ENCODE results near the gene CHRNB2. TPM values are rescaled to one million over a fixed set of nuclear protein-coding genes. Genes with fewer than 3 reads are reported as not detected.

Gene CHRNB2
- total and polyA plus RNA-seq, 2 donors (not counting 1 experiment from before 2014, with no cell fraction given), result 0.03 TPM; not detected in 1

- POLR2A ChIA-PET, result no interaction called here
- DNase-seq (no peak), ATAC-seq (ENCODE audit: low read depth) (no peak)
- Mint-ChIP-seq H3K9me3 (ENCODE audit: insufficient read depth) (no peaks in the 10 kb centered on the region), H3K27me3 (peaks cover 8% of the 10 kb centered on the region), H3K4me3 (no peak overlapping the region), H3K4me1 (peaks cover 7% of the 10 kb centered on the region), H3K27ac (no peak overlapping the region)
- Histone ChIP-seq H3K4me3 (ENCODE audit: control extremely low read depth in 1 of 5, extremely low read depth in 1 of 5, insufficient read depth in 1 of 5, low read depth in 2 of 5, low read length in 4 of 5) (no peak overlapping the region), H3K36me3 (replicated peaks in 1 of 2; ENCODE audit: control extremely low read depth in 1 of 2, control insufficient read depth in 1 of 2, extremely low read depth in 1 of 2, insufficient read depth in 2 of 2, low read length in 1 of 2) (peaks cover 20 to 56% of the 10 kb centered on the region in 2 experiments), H4K20me1 (ENCODE audit: control insufficient read depth, insufficient read depth, low read length, poor library complexity, severe bottlenecking) (peaks cover 32% of the 10 kb centered on the region), H3K4me1 (ENCODE audit: control insufficient read depth in 2 of 2, insufficient read depth in 2 of 2, low read length in 2 of 2) (no peaks in the 10 kb centered on the region), H3K27ac (ENCODE audit: low read length in 2 of 2) (no peak overlapping the region), H3K79me2 (ENCODE audit: control insufficient read depth, insufficient read depth, low read length) (no peaks in the 10 kb centered on the region), H3K9ac (ENCODE audit: low read length) (no peak overlapping the region), H3K9me3 (ENCODE audit: control extremely low read depth in 1 of 3, control insufficient read depth in 2 of 3, insufficient read depth in 1 of 3, low read length in 2 of 3) (peaks cover 0 to 3% (median 0%) of the 10 kb centered on the region in 3 donors), H2AFZ (ENCODE audit: insufficient read depth, low read depth, low read length, poor library complexity, severe bottlenecking) (no peak overlapping the region), H3K27me3 (replicated peaks in 1 of 4; ENCODE audit: control extremely low read depth in 1 of 4, control insufficient read depth in 3 of 4, insufficient read depth in 4 of 4, low read length in 3 of 4) (no peaks in the 10 kb centered on the region), H3K4me2 (replicated peaks; ENCODE audit: low read depth, low read length, poor library complexity, severe bottlenecking) (no peak overlapping the region)
- CTCF ChIA-PET, result interaction anchor here (1.0 to 6.6 kb wide), 2 partner anchors 10 to 67 kb away, joined by 3 to 188 read pairs; no protein-coding TSS in a partner anchor
- 93% methylated on average over 2 of the region's 3 CpGs for WGBS (ENCODE audit: insufficient coverage)
- TF ChIP-seq EZH2 (IDR thresholded peaks at IDR 0.05; ENCODE audit: borderline replicate concordance, insufficient read depth, low read depth, low read length, poor library complexity, severe bottlenecking), result no peak
- TF ChIP-seq, protein P1, sequence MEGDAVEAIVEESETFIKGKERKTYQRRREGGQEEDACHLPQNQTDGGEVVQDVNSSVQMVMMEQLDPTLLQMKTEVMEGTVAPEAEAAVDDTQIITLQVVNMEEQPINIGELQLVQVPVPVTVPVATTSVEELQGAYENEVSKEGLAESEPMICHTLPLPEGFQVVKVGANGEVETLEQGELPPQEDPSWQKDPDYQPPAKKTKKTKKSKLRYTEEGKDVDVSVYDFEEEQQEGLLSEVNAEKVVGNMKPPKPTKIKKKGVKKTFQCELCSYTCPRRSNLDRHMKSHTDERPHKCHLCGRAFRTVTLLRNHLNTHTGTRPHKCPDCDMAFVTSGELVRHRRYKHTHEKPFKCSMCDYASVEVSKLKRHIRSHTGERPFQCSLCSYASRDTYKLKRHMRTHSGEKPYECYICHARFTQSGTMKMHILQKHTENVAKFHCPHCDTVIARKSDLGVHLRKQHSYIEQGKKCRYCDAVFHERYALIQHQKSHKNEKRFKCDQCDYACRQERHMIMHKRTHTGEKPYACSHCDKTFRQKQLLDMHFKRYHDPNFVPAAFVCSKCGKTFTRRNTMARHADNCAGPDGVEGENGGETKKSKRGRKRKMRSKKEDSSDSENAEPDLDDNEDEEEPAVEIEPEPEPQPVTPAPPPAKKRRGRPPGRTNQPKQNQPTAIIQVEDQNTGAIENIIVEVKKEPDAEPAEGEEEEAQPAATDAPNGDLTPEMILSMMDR (IDR thresholded peaks at IDR 0.05), result no peak
- intact Hi-C loops (cut with micrococcal nuclease), result loop anchor here (5.0 kb wide), 1 partner anchor 227 kb away; the partner anchor contains the start of gene AQP10
These were observed 18.3 kb upstream of the CHRNB2 start for GRCh38 chr1:154549202-154549770.

DNA sequence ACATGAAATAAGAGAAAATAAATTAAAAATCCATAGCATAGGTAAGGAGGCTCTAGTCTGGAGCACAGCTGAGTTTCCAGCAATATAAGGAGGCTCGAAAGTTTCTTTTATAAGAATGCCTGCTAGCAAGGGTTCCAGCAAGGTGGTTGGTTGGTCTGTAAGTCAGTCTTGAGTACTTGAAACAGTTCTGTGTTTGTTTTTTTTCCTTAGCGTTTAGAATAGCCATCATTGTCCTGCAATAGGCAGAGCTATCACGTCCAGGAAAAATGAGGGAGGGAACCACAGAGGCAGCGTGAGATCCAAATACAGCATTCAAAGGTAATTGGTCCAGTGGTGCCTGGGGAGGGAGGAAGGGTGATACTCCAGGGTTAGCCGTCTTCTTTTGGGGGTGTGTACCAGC lies 17.5 kb upstream of the CHRNB2 start:
- Mint-ChIP-seq H3K4me3 (no peak overlapping the region), H3K27ac (no peak overlapping the region), H3K4me1 (peaks cover 7% of the 10 kb centered on the region), H3K9me3 (ENCODE audit: insufficient read depth) (no peaks in the 10 kb centered on the region), H3K27me3 (peaks cover 4% of the 10 kb centered on the region)
- H3K27me3 ChIP-seq (replicated peaks in 1 of 4; ENCODE audit: control extremely low read depth in 1 of 4, control insufficient read depth in 3 of 4, insufficient read depth in 4 of 4, low read length in 3 of 4), result no peaks in the 10 kb centered on the region
- no peak overlapping the region for H3K4me3 ChIP-seq (ENCODE audit: control extremely low read depth in 1 of 5, extremely low read depth in 1 of 5, insufficient read depth in 1 of 5, low read depth in 2 of 5, low read length in 4 of 5)
- H3K27ac ChIP-seq (ENCODE audit: low read length in 2 of 2), result no peak overlapping the region
- TF ChIP-seq, protein P1 (IDR thresholded peaks at IDR 0.05), result no peak
- TF ChIP-seq EZH2 (IDR thresholded peaks at IDR 0.05; ENCODE audit: borderline replicate concordance, insufficient read depth, low read depth, low read length, poor library complexity, severe bottlenecking), result no peak
- intact Hi-C loops (cut with micrococcal nuclease), result no loop called here
- H3K36me3 ChIP-seq (replicated peaks in 1 of 2; ENCODE audit: control extremely low read depth in 1 of 2, control insufficient read depth in 1 of 2, extremely low read depth in 1 of 2, insufficient read depth in 2 of 2, low read length in 1 of 2), result peaks cover 20 to 64% of the 10 kb centered on the region in 2 experiments
- H3K9me3 ChIP-seq (ENCODE audit: control extremely low read depth in 1 of 3, control insufficient read depth in 2 of 3, insufficient read depth in 1 of 3, low read length in 2 of 3), result peaks cover 0 to 3% (median 0%) of the 10 kb centered on the region in 3 donors
- no peak overlapping the region for H3K4me2 ChIP-seq (replicated peaks; ENCODE audit: low read depth, low read length, poor library complexity, severe bottlenecking)
- ChIA-PET POLR2A (no interaction called here), CTCF (interaction anchor here (6.6 kb wide), 1 partner anchor 68 kb away, joined by 188 read pairs; no protein-coding TSS in a partner anchor)
- no peaks in the 10 kb centered on the region for H3K79me2 ChIP-seq (ENCODE audit: control insufficient read depth, insufficient read depth, low read length)
- H4K20me1 ChIP-seq (ENCODE audit: control insufficient read depth, insufficient read depth, low read length, poor library complexity, severe bottlenecking), result peaks cover 39% of the 10 kb centered on the region
- ATAC-seq (ENCODE audit: low read depth) (no peak), DNase-seq (no peak)
- no peak overlapping the region for H3K9ac ChIP-seq (ENCODE audit: low read length)
- no peak overlapping the region for H2AFZ ChIP-seq (ENCODE audit: insufficient read depth, low read depth, low read length, poor library complexity, severe bottlenecking)
- 90% methylated on average over 4 of the region's 5 CpGs for WGBS (ENCODE audit: insufficient coverage)
- no peaks in the 10 kb centered on the region for H3K4me1 ChIP-seq (ENCODE audit: control insufficient read depth in 2 of 2, insufficient read depth in 2 of 2, low read length in 2 of 2)

Data from B cell (primary cell).